ENCODE results near the gene NKX2-2. TPM values are rescaled to one million over a fixed set of nuclear protein-coding genes. Genes with fewer than 3 reads are reported as not detected.

The NKX2-2 gene
- total and polyA plus RNA-seq, 2 of the 8 experiments (the other 6 are each of a cell fraction or from before 2014, with no cell fraction given): not detected

DNA sequence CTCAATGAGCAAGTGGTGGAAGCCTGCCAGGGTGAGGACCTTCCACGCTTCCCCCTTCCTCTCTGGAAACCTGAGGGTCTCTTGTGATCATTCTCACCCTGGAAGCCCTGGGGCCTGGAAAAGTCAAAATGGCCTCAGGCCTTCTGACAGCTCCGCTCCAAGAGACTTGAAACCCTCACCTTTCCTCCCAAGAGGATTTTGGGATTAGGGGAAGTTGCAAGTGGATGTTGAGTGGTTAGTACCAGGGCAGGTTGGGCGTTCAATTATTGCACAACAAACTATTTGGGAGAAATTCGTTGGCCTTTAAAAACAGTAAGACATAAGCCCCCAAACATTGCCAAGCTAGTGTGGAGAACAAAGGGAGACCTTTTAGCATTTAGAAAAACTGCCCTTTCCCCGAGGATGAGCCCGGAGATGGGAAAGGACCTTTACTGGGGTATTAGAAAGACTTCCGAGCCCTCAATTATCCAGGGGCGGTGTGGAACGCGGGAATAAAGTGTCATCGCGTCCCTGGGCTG is 4.7 kb downstream of the NKX2-2 start:
- Histone ChIP-seq H3K4me3 (ENCODE audit: extremely low read depth in 1 of 4, insufficient read depth in 2 of 4, low read depth in 3 of 4, low read length in 4 of 4) (peak overlapping the region in 2 of 4 experiments; percentile 14 to 58; a peak in 2 of 8 replicates), H4K20me1 (replicated peaks in 1 of 2; ENCODE audit: control insufficient read depth in 1 of 2, insufficient read depth in 2 of 2, low read length in 2 of 2) (peaks cover 11 to 26% of the 10 kb centered on the region in 2 experiments), H2BK20ac (ENCODE audit: low read length) (no peak overlapping the region), H2BK12ac (ENCODE audit: low read depth, low read length) (no peak overlapping the region), H4K91ac (replicated peaks; ENCODE audit: insufficient read length, low read length) (no peak overlapping the region), H3K18ac (ENCODE audit: extremely low read depth, low read length) (no peak overlapping the region), H3K23me2 (ENCODE audit: low read depth, low read length) (peaks cover 10% of the 10 kb centered on the region; the same call in 1 of the 2 replicates), H3K4ac (replicated peaks; ENCODE audit: insufficient read length, low read depth, low read length) (no peak overlapping the region), H3K36me3 (ENCODE audit: control insufficient read depth in 2 of 4, insufficient read depth in 4 of 4, low read length in 3 of 4) (peaks cover 0 to 4% (median 0%) of the 10 kb centered on the region in 4 experiments; a peak in 1 of 8 replicates), H3K56ac (replicated peaks; ENCODE audit: insufficient read length, low read depth, low read length) (no peak overlapping the region), H3K4me1 (replicated peaks in 1 of 4; ENCODE audit: control insufficient read depth in 3 of 4, insufficient read depth in 4 of 4, low read length in 3 of 4) (peaks cover 6 to 49% (median 21%) of the 10 kb centered on the region in 4 experiments; a peak in 6 of 7 replicates), H2BK120ac (replicated peaks; ENCODE audit: low read depth, low read length) (no peak overlapping the region), H4K8ac (ENCODE audit: extremely low read depth, insufficient read depth, low read length) (no peak overlapping the region), H2BK15ac (ENCODE audit: low read length) (no peak overlapping the region), H4K5ac (ENCODE audit: insufficient read length, low read depth, low read length) (no peak overlapping the region), H2AK5ac (ENCODE audit: low read depth, low read length) (no peak overlapping the region), H2AFZ (ENCODE audit: low read length) (no peak overlapping the region), H3K27me3 (replicated peaks in 1 of 4; ENCODE audit: control insufficient read depth in 3 of 4, extremely low read depth in 1 of 4, insufficient read depth in 3 of 4, low read length in 3 of 4) (peaks cover 77 to 98% (median 92%) of the 10 kb centered on the region in 4 experiments), H3K9me3 (ENCODE audit: insufficient read depth in 2 of 2, low read depth in 1 of 2, low read length in 1 of 2) (no peaks in the 10 kb centered on the region), H2BK5ac (ENCODE audit: low read depth, low read length) (no peak overlapping the region), H3K23ac (ENCODE audit: insufficient read length) (no peak overlapping the region), H3K27ac (ENCODE audit: low read depth, low read length) (no peak overlapping the region), H3K79me2 (ENCODE audit: control insufficient read depth in 1 of 2, insufficient read depth in 2 of 2, low read length in 2 of 2) (no peaks in the 10 kb centered on the region), H3K79me1 (ENCODE audit: low read depth, low read length) (no peaks in the 10 kb centered on the region), H3K4me2 (ENCODE audit: insufficient read depth in 1 of 2, low read depth in 2 of 2, low read length in 2 of 2) (peak overlapping the region; percentile 65 to 66; a peak in 3 of 4 replicates), H3K14ac (ENCODE audit: insufficient read length) (no peak overlapping the region), H3K9ac (replicated peaks in 1 of 4; ENCODE audit: extremely low read depth in 1 of 4, low read depth in 3 of 4, low read length in 3 of 4) (no peak overlapping the region)
- WGBS, 2 experiments (ENCODE audit: extremely low coverage in 1 of 2, insufficient coverage in 1 of 2, insufficient read length in 1 of 2, insufficient replicate concordance in 2 of 2, low coverage in 1 of 2, low lambda C conversion rate in 2 of 2, missing lambda C conversion rate in 1 of 2): 9% methylated on average over 12 of the region's 12 CpGs; no CpG with 5 or more reads in 1 of the 2 experiments
- FAIRE-seq: no peak
- ChIA-PET POLR2A (ENCODE audit: partially characterized antibody) (interaction anchor here (2.9 kb wide), 1 partner anchor 9 kb away, joined by 12 read pairs; no protein-coding TSS in a partner anchor), CTCF (ENCODE audit: partially characterized antibody) (interaction anchor here (0.8 to 4.6 kb wide), 11 partner anchors 9 to 672 kb away, joined by 3 to 30 read pairs (median 5); no protein-coding TSS in a partner anchor)
- DNase-seq (ENCODE audit: low read depth in 1 of 2, low spot score in 2 of 2): peak in 1 of 2 experiments; percentile 39
- TF ChIP-seq KDM4A (IDR thresholded peaks at IDR 0.05; ENCODE audit: low read depth, low read length, severe bottlenecking) (no peak), SP2 (IDR thresholded peaks at IDR 0.05; ENCODE audit: low read length) (no peak), EP300 (IDR thresholded peaks at IDR 0.05; ENCODE audit: borderline replicate concordance in 1 of 2, low read depth in 2 of 2, low read length in 2 of 2) (no peak), RNF2 (IDR thresholded peaks at IDR 0.05; ENCODE audit: borderline replicate concordance, low read depth, low read length, missing control alignments, poor library complexity, severe bottlenecking) (peak; percentile 64), SIX5 (IDR thresholded peaks at IDR 0.05; ENCODE audit: low read depth, low read length) (no peak), CEBPB (IDR thresholded peaks at IDR 0.05; ENCODE audit: low read depth, low read length) (peak; percentile 16; the same call in 1 of the 2 replicates), YY1 (IDR thresholded peaks at IDR 0.05; ENCODE audit: low read depth, low read length) (peak; percentile 53; the same call in 1 of the 2 replicates), HDAC2 (IDR thresholded peaks at IDR 0.05; ENCODE audit: borderline replicate concordance in 1 of 2, low read depth in 2 of 2, low read length in 2 of 2) (no peak), TAF1 (IDR thresholded peaks at IDR 0.05; ENCODE audit: low read depth, low read length) (no peak), CHD1 (IDR thresholded peaks at IDR 0.05; ENCODE audit: low read depth, low read length) (no peak)
- TF ChIP-seq, protein P1, sequence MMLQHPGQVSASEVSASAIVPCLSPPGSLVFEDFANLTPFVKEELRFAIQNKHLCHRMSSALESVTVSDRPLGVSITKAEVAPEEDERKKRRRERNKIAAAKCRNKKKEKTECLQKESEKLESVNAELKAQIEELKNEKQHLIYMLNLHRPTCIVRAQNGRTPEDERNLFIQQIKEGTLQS (IDR thresholded peaks at IDR 0.05; ENCODE audit: insufficient read depth, low read depth, low read length): no peak
